Left lung (tissue), 10 donors: ENCODE measurements around the gene GPHA2. TPM values are rescaled to one million over a fixed set of nuclear protein-coding genes. Genes with fewer than 3 reads are reported as not detected.
A peak's percentile ranks its signal among the peaks of the same experiment; 100 is the strongest.

Experiments
- ATAC-seq: fragments of 200-7000 bp; cut with Tn5 transposase; one replicate; pipeline ENCODE4 v1.9.1; 2020; ENCODE audit warnings: moderate library complexity
- DNase-seq, 4 donors: peaks; one replicate each; pipeline ENCODE4 v3.0.0-alpha.2; 2013 to 2020
- H3K27ac ChIP-seq, 2 donors: fragments of 200-600 bp; sonication (generic) in 1 of 2; one replicate each; pipeline versions ENCODE4 v1.5.0 to v1.8.0; 2020 to 2021
- H3K27me3 ChIP-seq, 2 donors: fragments of 200-600 bp; sonication (generic) in 1 of 2; one replicate each; pipeline versions ENCODE4 v1.5.0 to v1.8.0; 2020 to 2021
- H3K36me3 ChIP-seq, 2 donors: fragments of 200-600 bp; sonication (generic) in 1 of 2; one replicate each; pipeline versions ENCODE4 v1.5.0 to v1.8.0; 2020 to 2021
- H3K4me1 ChIP-seq, 2 donors: fragments of 200-600 bp; one replicate each; pipeline ENCODE4 v1.8.0; 2021
- H3K4me3 ChIP-seq, 2 donors: fragments of 200-600 bp; sonication (generic) in 1 of 2; one replicate each; pipeline versions ENCODE4 v1.5.0 to v1.8.0; 2020 to 2021; ENCODE audit warnings: mild to moderate bottlenecking in 1 of 2
- H3K9me3 ChIP-seq, 2 donors: fragments of 200-600 bp; sonication (generic) in 1 of 2; one replicate each; pipeline versions ENCODE4 v1.5.0 to v1.8.0; 2020 to 2021
- CTCF ChIP-seq, 2 donors: fragments of 200-600 bp; sonication (generic) in 1 of 2; IDR thresholded peaks; one replicate each; pipeline versions ENCODE4 v1.5.0 to v1.8.0; 2021; ENCODE audit warnings: antibody characterized with exemption in 2 of 2
- intact Hi-C, 2 donors: fragments of 100-400 bp; cut with DNase I; formaldehyde crosslinking; loops; one replicate each; pipeline versions ENCODE4 v1.11.2 to v1.14.2; 2022
- polyA plus RNA-seq, 6 donors: library from polyadenylated mRNA; unstranded; fragments of 120-200 nt; gene quantifications; one replicate each; pipeline ENCODE4 v1.2.1, GENCODE V29; 2013; ENCODE audit not compliant: insufficient read length in 6 of 6
- total RNA-seq, 2 donors: library from RNA; stranded (reverse); fragmentation: NEBNext Ultra II Directional; extraction: Animal tissue kit (Norgen Biotek cat#: 25700); gene quantifications; one replicate each; pipeline ENCODE4 v1.2.1, GENCODE V29; 2021
- donor health status: DM: no; HTN: yes; CAD: no.
- donor health status: DM: no; HTN: no; CAD: no.

GPHA2 gene
- total and polyA plus RNA-seq, 8 donors: 0.25 to 0.60 (median 0.49) TPM; not detected in 5

DNA sequence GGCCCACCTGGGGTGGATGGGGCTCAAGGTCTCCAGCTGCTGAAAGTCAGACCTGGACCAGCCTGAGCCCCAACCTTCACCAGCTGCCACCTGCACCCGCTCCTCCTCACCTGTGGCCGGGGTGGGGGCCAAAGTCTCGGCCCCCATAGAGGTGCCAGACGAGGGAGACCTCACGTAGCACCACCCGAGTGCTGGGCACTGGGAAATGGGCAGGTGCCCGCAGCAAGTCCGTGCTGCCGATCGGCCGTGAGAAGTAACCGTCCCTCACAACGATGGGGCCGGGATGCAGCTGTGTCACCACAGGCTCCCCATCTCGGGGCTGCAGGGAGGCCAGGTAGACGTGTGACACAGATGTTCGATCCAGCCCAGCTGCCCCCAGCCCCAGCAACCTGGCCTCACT, 34.9 kb downstream of the GPHA2 start:
- intact Hi-C loops: no loop called here
- no peak overlapping the region for H3K4me3 ChIP-seq
- H3K36me3 ChIP-seq: peaks cover 0 to 100% of the 10 kb centered on the region in 2 donors
- H3K27me3 ChIP-seq: no peaks in the 10 kb centered on the region
- no peak for TF ChIP-seq CTCF (IDR thresholded peaks at IDR 0.05)
- no peak for ATAC-seq
- DNase-seq: no peak
- H3K4me1 ChIP-seq: no peaks in the 10 kb centered on the region
- no peak overlapping the region for H3K27ac ChIP-seq
- no peaks in the 10 kb centered on the region for H3K9me3 ChIP-seq

DNA sequence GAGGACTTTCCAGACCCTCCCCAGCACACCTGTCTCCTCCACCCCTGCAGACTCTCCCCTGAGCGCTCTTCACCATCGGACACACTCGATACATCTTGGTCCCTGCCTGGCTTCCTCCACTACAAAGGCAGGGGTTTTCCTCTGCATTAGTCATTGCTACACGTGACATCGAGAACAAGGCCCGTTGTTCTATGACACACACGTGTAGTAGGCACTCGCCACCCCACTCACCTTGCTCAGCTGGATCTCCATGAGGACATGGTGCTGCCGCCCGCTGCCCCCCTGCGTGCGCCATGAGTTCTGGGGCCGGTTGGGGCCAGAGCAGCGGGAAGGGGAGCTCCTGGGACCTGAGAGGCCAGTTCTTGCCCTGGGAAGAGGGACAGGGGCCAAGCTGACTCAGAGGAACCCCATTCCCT, 35.4 kb downstream of the GPHA2 start:
- H3K36me3 ChIP-seq: peaks cover 0 to 98% of the 10 kb centered on the region in 2 donors
- ATAC-seq (no peak), DNase-seq (no peak)
- intact Hi-C loops: no loop called here
- no peak overlapping the region for H3K27ac ChIP-seq
- H3K4me1 ChIP-seq: no peaks in the 10 kb centered on the region
- TF ChIP-seq CTCF (IDR thresholded peaks at IDR 0.05): no peak
- no peaks in the 10 kb centered on the region for H3K27me3 ChIP-seq
- no peaks in the 10 kb centered on the region for H3K9me3 ChIP-seq
- no peak overlapping the region for H3K4me3 ChIP-seq

DNA sequence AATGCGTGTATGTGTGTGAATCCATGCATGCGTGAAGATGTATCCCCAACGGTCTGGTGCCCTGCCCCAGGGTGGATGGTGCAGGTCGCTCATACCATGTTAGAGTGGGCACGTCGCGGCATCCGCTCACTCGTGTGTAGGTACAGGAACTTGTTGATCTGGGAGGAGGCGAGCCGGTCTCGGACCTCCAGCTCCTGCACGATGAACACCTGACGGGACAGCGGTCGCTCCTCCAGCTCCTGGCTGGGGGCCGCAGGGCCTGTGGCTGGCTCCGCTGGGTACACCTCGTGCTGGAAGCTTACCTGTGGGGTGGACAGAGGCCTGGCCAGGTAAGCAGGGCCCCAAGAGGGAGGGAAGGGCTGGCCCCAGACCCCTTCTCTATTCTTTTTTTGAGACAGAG, 37.2 kb downstream of the GPHA2 start:
- H3K36me3 ChIP-seq: peaks cover 0 to 88% of the 10 kb centered on the region in 2 donors
- DNase-seq (no peak), ATAC-seq (no peak)
- no peaks in the 10 kb centered on the region for H3K27me3 ChIP-seq
- intact Hi-C loops: loop anchor here in 1 of 2 donors (10.0 kb wide), 1 partner anchor 54 kb away; the partner anchor contains the start of gene CDC42BPG
- no peak for TF ChIP-seq CTCF (IDR thresholded peaks at IDR 0.05)
- peaks cover 0 to 12% of the 10 kb centered on the region in 2 donors for H3K4me1 ChIP-seq
- no peak overlapping the region for H3K27ac ChIP-seq
- no peaks in the 10 kb centered on the region for H3K9me3 ChIP-seq
- no peak overlapping the region for H3K4me3 ChIP-seq

DNA sequence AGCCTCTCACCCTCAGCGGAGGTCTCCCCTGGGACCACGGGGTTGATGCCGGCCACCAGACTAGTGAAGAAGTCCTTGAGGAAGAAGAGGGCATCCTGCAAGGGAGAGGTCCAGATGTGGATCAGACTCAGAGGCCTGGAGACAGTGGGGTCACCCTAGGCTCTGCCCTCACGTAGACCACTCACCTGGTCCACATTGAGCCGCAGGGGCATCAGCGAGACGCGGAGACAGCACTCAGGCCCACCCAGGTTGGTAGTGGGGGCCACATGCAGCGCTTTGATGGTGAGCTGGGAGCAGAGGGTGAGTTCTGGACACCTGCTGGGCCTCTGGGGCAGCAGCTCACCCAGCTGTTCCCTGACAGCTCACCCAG, 37.6 kb downstream of the GPHA2 start:
- no peak for ATAC-seq
- H3K4me3 ChIP-seq: no peak overlapping the region
- H3K9me3 ChIP-seq: no peaks in the 10 kb centered on the region
- H3K27ac ChIP-seq: no peak overlapping the region
- DNase-seq: no peak
- H3K27me3 ChIP-seq: no peaks in the 10 kb centered on the region
- peaks cover 0 to 16% of the 10 kb centered on the region in 2 donors for H3K4me1 ChIP-seq
- H3K36me3 ChIP-seq: peaks cover 0 to 84% of the 10 kb centered on the region in 2 donors
- no peak for TF ChIP-seq CTCF (IDR thresholded peaks at IDR 0.05)
- intact Hi-C loops: loop anchor here in 1 of 2 donors (10.0 kb wide), 1 partner anchor 53 kb away; the partner anchor contains the start of gene CDC42BPG

GRCh38 chr11:64897381-64898075, 38.2 kb downstream of the GPHA2 start:
- intact Hi-C loops: loop anchor here in 1 of 2 donors (10.0 kb wide), 1 partner anchor 53 kb away; the partner anchor contains the start of gene CDC42BPG
- Histone ChIP-seq H3K4me3 (no peak overlapping the region), H3K9me3 (no peaks in the 10 kb centered on the region), H3K27ac (no peak overlapping the region), H3K4me1 (peaks cover 0 to 16% of the 10 kb centered on the region in 2 donors), H3K36me3 (peaks cover 0 to 78% of the 10 kb centered on the region in 2 donors), H3K27me3 (no peaks in the 10 kb centered on the region)
- DNase-seq (peak in 1 of 4 donors; percentile 66), ATAC-seq (no peak)
- TF ChIP-seq CTCF (IDR thresholded peaks at IDR 0.05): no peak
